NB4 (cell line): ENCODE data around the gene ARHGEF38.

Experiments used
- MYC ChIP-seq: IDR thresholded peaks from 2 replicates; pipeline ENCODE4 v1.6.1; 2011; ENCODE audit warnings: low read depth, low read length
- POLR2A ChIP-seq: IDR thresholded peaks from 2 replicates; pipeline ENCODE4 v1.6.1; 2011; ENCODE audit warnings: mild to moderate bottlenecking; ENCODE audit not compliant: insufficient read length; ENCODE audit errors: extremely low read depth
- TF ChIP-seq, protein P1 (sequence below): IDR thresholded peaks from one replicate; pipeline ENCODE4 v1.5.1; 2012; ENCODE audit warnings: low read depth, low read length

DNA sequence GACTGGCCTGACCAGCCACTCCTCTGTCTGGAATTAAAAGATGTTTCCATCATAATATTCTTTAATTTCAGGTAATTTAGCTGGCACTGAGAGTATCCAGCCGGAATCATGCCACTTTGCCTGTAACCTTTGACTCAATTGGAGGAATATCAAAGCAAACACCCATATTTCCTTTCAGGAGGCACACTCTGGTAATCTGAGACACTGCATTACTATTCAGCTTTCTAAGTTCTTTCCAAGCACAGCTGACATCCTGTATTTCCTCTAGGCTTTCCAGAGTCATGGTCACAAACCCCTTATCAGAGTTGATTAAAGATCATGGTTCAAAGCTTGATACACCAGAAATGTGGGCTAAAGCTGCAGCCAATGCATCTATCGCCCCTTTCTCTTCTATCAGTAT is 126.8 kb downstream of the ARHGEF38 start:
- TF ChIP-seq, protein P1, sequence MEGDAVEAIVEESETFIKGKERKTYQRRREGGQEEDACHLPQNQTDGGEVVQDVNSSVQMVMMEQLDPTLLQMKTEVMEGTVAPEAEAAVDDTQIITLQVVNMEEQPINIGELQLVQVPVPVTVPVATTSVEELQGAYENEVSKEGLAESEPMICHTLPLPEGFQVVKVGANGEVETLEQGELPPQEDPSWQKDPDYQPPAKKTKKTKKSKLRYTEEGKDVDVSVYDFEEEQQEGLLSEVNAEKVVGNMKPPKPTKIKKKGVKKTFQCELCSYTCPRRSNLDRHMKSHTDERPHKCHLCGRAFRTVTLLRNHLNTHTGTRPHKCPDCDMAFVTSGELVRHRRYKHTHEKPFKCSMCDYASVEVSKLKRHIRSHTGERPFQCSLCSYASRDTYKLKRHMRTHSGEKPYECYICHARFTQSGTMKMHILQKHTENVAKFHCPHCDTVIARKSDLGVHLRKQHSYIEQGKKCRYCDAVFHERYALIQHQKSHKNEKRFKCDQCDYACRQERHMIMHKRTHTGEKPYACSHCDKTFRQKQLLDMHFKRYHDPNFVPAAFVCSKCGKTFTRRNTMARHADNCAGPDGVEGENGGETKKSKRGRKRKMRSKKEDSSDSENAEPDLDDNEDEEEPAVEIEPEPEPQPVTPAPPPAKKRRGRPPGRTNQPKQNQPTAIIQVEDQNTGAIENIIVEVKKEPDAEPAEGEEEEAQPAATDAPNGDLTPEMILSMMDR: no peak
- TF ChIP-seq POLR2A (no peak), MYC (no peak)
